H9 (cell line): ENCODE data around the gene DDI1. TPM values are rescaled to one million over a fixed set of nuclear protein-coding genes. Genes with fewer than 3 reads are reported as not detected.

Experiments used
- DNase-seq: peaks from one replicate; pipeline ENCODE4 v3.0.0-alpha.2; 2017
- H2AFZ ChIP-seq: one replicate; pipeline ENCODE4 v1.6.1; 2013; ENCODE audit warnings: mild to moderate bottlenecking, low read length, control low read depth, moderate library complexity
- H2AK5ac ChIP-seq: 2 replicates; pipeline ENCODE4 v1.6.1; 2013; ENCODE audit warnings: low read length, control low read depth, mixed read lengths; ENCODE audit not compliant: insufficient read length
- H2BK120ac ChIP-seq: one replicate; pipeline ENCODE4 v1.6.1; 2013; ENCODE audit warnings: low read depth, mild to moderate bottlenecking, low read length, control low read depth, inconsistent platforms; ENCODE audit not compliant: poor library complexity, severe bottlenecking
- H2BK12ac ChIP-seq: 2 replicates; pipeline ENCODE4 v1.6.1; 2013; ENCODE audit warnings: low read length, control low read depth, mixed read lengths, low read depth; ENCODE audit not compliant: insufficient read length
- H2BK15ac ChIP-seq: 2 replicates; pipeline ENCODE4 v1.6.1; 2013; ENCODE audit warnings: low read depth, low read length, control low read depth
- H2BK20ac ChIP-seq: one replicate; pipeline ENCODE4 v1.6.1; 2013; ENCODE audit warnings: low read depth, mild to moderate bottlenecking, low read length, control low read depth, inconsistent platforms; ENCODE audit not compliant: poor library complexity, severe bottlenecking
- H2BK5ac ChIP-seq: 2 replicates; pipeline ENCODE4 v1.6.1; 2013; ENCODE audit warnings: low read length, control low read depth, mixed read lengths; ENCODE audit not compliant: insufficient read length
- H3K14ac ChIP-seq: 2 replicates; pipeline ENCODE4 v1.6.1; 2013; ENCODE audit warnings: low read length, control low read depth; ENCODE audit not compliant: insufficient read depth
- H3K18ac ChIP-seq: 2 replicates; pipeline ENCODE4 v1.6.1; 2013; ENCODE audit warnings: low read depth, mild to moderate bottlenecking, mixed read lengths, low read length, control low read depth; ENCODE audit not compliant: insufficient read length
- H3K23ac ChIP-seq: 2 replicates; pipeline ENCODE4 v1.6.1; 2013; ENCODE audit warnings: low read length, control low read depth, mixed read lengths, low read depth; ENCODE audit not compliant: insufficient read length
- H3K23me2 ChIP-seq: 2 replicates; pipeline ENCODE4 v1.6.1; 2013; ENCODE audit warnings: low read depth, mild to moderate bottlenecking, mixed read lengths, low read length, control low read depth; ENCODE audit not compliant: insufficient read length, poor library complexity, severe bottlenecking
- H3K27ac ChIP-seq: 2 replicates; pipeline ENCODE4 v1.5.1; 2013; ENCODE audit warnings: low read length, control low read depth, mixed read lengths, low read depth; ENCODE audit not compliant: insufficient read length
- H3K27me3 ChIP-seq: 2 replicates; pipeline ENCODE4 v1.6.1; 2013; ENCODE audit warnings: low read length, control low read depth, inconsistent platforms; ENCODE audit not compliant: insufficient read depth
- H3K4ac ChIP-seq: 2 replicates; pipeline ENCODE4 v1.6.1; 2013; ENCODE audit warnings: low read depth, mild to moderate bottlenecking, control low read depth, inconsistent platforms, low read length, moderate library complexity
- H3K4me1 ChIP-seq: 2 replicates; pipeline ENCODE4 v1.6.1; 2013; ENCODE audit warnings: low read length, control low read depth, inconsistent platforms; ENCODE audit not compliant: insufficient read depth
- H3K4me2 ChIP-seq: 2 replicates; pipeline ENCODE4 v1.6.1; 2013; ENCODE audit warnings: low read length, control low read depth, mixed read lengths; ENCODE audit not compliant: insufficient read length, insufficient read depth
- H3K56ac ChIP-seq: 2 replicates; pipeline ENCODE4 v1.6.1; 2013; ENCODE audit warnings: low read depth, mild to moderate bottlenecking, mixed read lengths, low read length, control low read depth; ENCODE audit not compliant: insufficient read length
- H3K79me1 ChIP-seq: 2 replicates; pipeline ENCODE4 v1.6.1; 2013; ENCODE audit warnings: low read depth, mild to moderate bottlenecking, moderate library complexity, low read length, control low read depth, inconsistent platforms; ENCODE audit not compliant: insufficient read depth, poor library complexity, severe bottlenecking
- H3K79me2 ChIP-seq: 2 replicates; pipeline ENCODE4 v1.6.1; 2013; ENCODE audit warnings: low read length, control low read depth, inconsistent platforms; ENCODE audit not compliant: insufficient read depth
- H3K9ac ChIP-seq: 2 replicates; pipeline ENCODE4 v1.6.1; 2013; ENCODE audit warnings: low read length, control low read depth, mixed read lengths; ENCODE audit not compliant: insufficient read length; ENCODE audit errors: extremely low read depth
- H3K9me3 ChIP-seq: one replicate; pipeline ENCODE4 v1.6.1; 2013; ENCODE audit warnings: low read depth, low read length, inconsistent platforms; ENCODE audit not compliant: control insufficient read depth
- H3T11ph ChIP-seq: one replicate; pipeline ENCODE4 v1.6.1; 2013; ENCODE audit warnings: mild to moderate bottlenecking, low read length, control low read depth, inconsistent platforms
- H4K20me1 ChIP-seq: one replicate; pipeline ENCODE4 v1.6.1; 2013; ENCODE audit not compliant: control insufficient read depth, insufficient read length, insufficient read depth
- H4K5ac ChIP-seq: 2 replicates; pipeline ENCODE4 v1.6.1; 2013; ENCODE audit warnings: low read depth, mild to moderate bottlenecking, mixed read lengths, low read length, control low read depth; ENCODE audit not compliant: insufficient read length
- H4K8ac ChIP-seq: replicated peaks from 2 replicates; pipeline ENCODE4 v1.6.1; 2013; ENCODE audit warnings: low read length, control low read depth, mixed read lengths, low read depth; ENCODE audit not compliant: insufficient read length
- H4K91ac ChIP-seq: 2 replicates; pipeline ENCODE4 v1.6.1; 2013; ENCODE audit warnings: low read depth, mild to moderate bottlenecking, moderate library complexity, mixed read lengths, low read length, control low read depth; ENCODE audit not compliant: insufficient read length
- H3K27ac Mint-ChIP-seq, 3 experiments: 2 replicates in 2 of 3; 3 replicates in 1 of 3; pipeline ENCODE4 v1.8.0; 2020 to 2021; ENCODE audit warnings: mixed read lengths in 3 of 3, mild to moderate bottlenecking in 1 of 3, moderate library complexity in 1 of 3
- H3K27me3 Mint-ChIP-seq: 2 replicates; pipeline ENCODE4 v1.8.0; 2021; ENCODE audit warnings: low read depth, mild to moderate bottlenecking, moderate library complexity, mixed read lengths
- H3K36me3 Mint-ChIP-seq, 3 experiments: 2 replicates in 2 of 3; 3 replicates in 1 of 3; pipeline ENCODE4 v1.8.0; 2020 to 2021; ENCODE audit warnings: low read depth in 3 of 3, mixed read lengths in 3 of 3; ENCODE audit not compliant: insufficient read depth in 1 of 3
- H3K4me1 Mint-ChIP-seq, 2 experiments: 2 replicates each; pipeline ENCODE4 v1.8.0; 2020; ENCODE audit warnings: mixed read lengths in 2 of 2
- H3K4me3 Mint-ChIP-seq, 2 experiments: 2 replicates in 1 of 2; 3 replicates in 1 of 2; pipeline ENCODE4 v1.8.0; 2020 to 2021; ENCODE audit warnings: mild to moderate bottlenecking in 2 of 2, mixed read lengths in 2 of 2, moderate library complexity in 1 of 2
- H3K9me3 Mint-ChIP-seq, 2 experiments: 2 replicates in 1 of 2; 3 replicates in 1 of 2; pipeline ENCODE4 v1.8.0; 2020; ENCODE audit warnings: mild to moderate bottlenecking in 2 of 2, mixed read lengths in 2 of 2, moderate library complexity in 1 of 2
- CTCF ChIP-seq: fragments of 200-600 bp; sonication (generic); conservative IDR thresholded peaks from 3 replicates; pipeline ENCODE4 v1.8.0; 2021; ENCODE audit warnings: antibody characterized with exemption, mild to moderate bottlenecking
- WGBS: extraction: QIAGEN DNeasy Blood & Tissue Kit; methylation state at CpG from one replicate; pipeline ENCODE4 v1.1.7; 2013; ENCODE audit warnings: missing lambda C conversion rate, low lambda C conversion rate, mixed read lengths; ENCODE audit not compliant: insufficient read length; ENCODE audit errors: extremely low coverage; 5-methylcytosine and 5-hydroxymethylcytosine counted together
- total RNA-seq: library from RNA; stranded (reverse); gene quantifications from 2 replicates; pipeline ENCODE4 v1.2.1, GENCODE V29; 2021

The DDI1 gene
- total RNA-seq, 1 experiment from 2014 or later: not detected

DNA sequence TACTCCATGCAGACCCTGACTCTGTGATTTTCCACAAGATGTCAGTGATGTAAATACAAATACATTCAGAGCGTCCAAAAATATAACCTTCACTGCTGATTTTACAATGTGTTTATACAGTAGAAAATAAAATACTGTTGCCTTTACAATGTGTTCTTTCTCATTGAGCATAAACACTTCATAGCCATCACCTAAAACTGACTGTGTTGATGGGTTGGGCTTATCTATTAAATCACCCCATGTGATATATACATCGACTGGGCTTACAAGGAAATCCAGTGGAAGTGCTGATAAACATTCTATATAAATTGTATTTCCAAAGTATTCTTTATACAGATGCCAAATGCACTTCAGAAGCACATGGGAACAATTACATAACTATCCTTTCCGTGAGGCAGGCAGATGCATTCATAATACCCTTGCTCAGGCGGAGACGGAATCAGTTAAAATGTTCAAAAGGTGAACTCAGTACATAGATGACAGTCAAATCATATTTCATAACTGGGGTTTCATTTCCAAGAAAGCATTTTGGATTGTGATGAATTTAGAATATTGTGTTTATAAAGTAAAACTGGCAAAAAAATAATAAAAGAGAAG lies 27.7 kb downstream of the DDI1 start:
- Mint-ChIP-seq H3K27ac (peak overlapping the region in 1 of 3 experiments; percentile 50; a peak in 1 of 7 replicates), H3K27me3 (no peaks in the 10 kb centered on the region), H3K4me1 (peaks cover 12% of the 10 kb centered on the region in 2 experiments), H3K9me3 (no peaks in the 10 kb centered on the region), H3K36me3 (peaks cover 0 to 2% (median 0%) of the 10 kb centered on the region in 3 experiments; a peak in 1 of 7 replicates), H3K4me3 (no peak overlapping the region)
- no peak overlapping the region for H3K18ac ChIP-seq
- no peak overlapping the region for H4K8ac ChIP-seq
- H3K4me1 ChIP-seq: no peaks in the 10 kb centered on the region; the same call in 1 of the 2 replicates
- H2BK20ac ChIP-seq: no peak overlapping the region
- H4K5ac ChIP-seq: no peak overlapping the region
- no peak overlapping the region for H2BK15ac ChIP-seq
- no peak overlapping the region for H3K27ac ChIP-seq
- H3T11ph ChIP-seq: no peak overlapping the region
- H3K14ac ChIP-seq: no peak overlapping the region
- no peaks in the 10 kb centered on the region for H3K79me1 ChIP-seq
- no peak overlapping the region for H2AFZ ChIP-seq
- H3K9ac ChIP-seq: no peak overlapping the region
- H3K4me2 ChIP-seq: no peak overlapping the region
- H3K4ac ChIP-seq: no peak overlapping the region
- no peak overlapping the region for H2BK120ac ChIP-seq
- H2AK5ac ChIP-seq: no peak overlapping the region
- no peak overlapping the region for H4K91ac ChIP-seq
- H2BK12ac ChIP-seq: no peak overlapping the region
- H3K27me3 ChIP-seq: no peaks in the 10 kb centered on the region
- H3K23ac ChIP-seq: no peak overlapping the region
- no peaks in the 10 kb centered on the region for H3K23me2 ChIP-seq
- no peak overlapping the region for H2BK5ac ChIP-seq
- H3K79me2 ChIP-seq: no peaks in the 10 kb centered on the region
- WGBS: no CpG with 5 or more reads among the region's 5 CpGs
- DNase-seq: no peak
- no peaks in the 10 kb centered on the region for H4K20me1 ChIP-seq
- TF ChIP-seq CTCF: no peak
- H3K56ac ChIP-seq: no peak overlapping the region
- H3K9me3 ChIP-seq: no peaks in the 10 kb centered on the region
